GM21825 (cell line): ENCODE measurements around the gene NCF4.

Experiments
- ATAC-seq: cut with Tn5 transposase; IDR thresholded peaks from one replicate; pipeline ENCODE4 v1.9.1; 2021; ENCODE audit warnings: mild to moderate bottlenecking, moderate library complexity; ENCODE audit not compliant: unreplicated experiment

NCF4 gene

GRCh38 chr22:36835903-36836302 lies 24.9 kb upstream of the NCF4 start:
- no peak for ATAC-seq

DNA sequence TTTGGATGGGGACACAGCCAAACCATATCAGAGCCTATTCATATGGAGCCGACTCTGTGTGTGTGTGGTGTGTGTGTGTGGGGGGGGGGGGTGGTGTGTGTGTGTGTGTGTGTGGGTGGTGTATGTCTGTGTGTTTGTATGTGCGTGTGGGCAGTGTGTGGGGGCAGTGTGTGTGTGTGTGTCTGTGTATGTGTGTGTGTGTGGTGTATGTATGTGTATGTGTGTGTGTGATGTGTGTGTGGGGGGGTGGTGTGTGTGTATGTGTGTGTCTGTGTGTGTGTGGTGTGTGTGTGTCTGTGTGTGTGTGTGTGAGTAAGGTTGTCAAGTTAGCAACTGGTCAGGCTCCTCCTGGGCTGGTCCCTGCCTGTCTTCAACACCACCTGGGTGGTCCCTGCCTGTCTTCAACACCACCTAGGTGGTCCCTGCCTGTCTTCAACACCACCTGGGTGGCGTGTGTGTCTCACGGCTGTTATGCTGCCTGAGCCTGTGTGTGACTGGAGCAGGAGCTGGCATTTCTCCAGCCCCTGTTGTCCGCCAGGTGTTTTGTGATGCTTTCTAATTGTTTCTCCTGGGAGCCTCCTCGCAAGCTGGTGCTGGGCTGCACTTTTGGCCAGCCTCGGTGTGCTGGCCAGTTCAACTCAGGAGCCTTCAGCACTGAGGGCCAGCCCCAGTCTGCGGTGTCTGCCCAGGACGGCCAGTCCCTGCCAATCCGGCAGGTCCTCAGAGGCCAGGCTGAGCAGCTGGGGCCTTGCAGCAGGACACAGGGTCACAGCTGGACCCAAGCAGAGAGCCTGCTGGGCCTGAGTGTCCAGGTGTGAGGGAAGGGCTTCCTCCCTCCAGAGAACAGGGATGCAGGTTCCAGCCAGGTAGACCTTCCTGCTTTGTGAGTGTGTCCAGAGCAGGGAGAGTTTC lies 22.4 kb upstream of the NCF4 start:
- no peak for ATAC-seq

GRCh38 chr22:36839356-36840073 lies 21.3 kb upstream of the NCF4 start:
- ATAC-seq: no peak

DNA sequence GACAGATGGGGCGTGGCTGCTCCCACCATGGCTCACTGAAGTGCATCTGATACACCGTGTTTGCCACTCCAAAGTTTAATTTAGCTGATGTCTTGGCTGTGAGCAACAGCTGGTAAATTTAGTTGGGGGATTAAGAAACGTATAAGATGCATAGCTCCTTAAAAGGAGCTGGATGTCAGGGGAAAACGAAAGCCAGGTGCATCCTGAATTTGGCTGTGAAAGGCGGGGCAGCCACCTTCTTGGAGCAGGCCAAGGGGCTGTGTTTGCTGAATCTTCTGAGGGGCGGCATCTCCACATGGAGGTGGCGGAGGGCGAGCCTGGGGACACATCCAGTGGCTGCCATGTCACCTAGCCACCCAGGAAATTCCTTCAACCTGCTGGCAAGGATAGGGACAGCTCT lies 20.7 kb upstream of the NCF4 start:
- no peak for ATAC-seq

DNA sequence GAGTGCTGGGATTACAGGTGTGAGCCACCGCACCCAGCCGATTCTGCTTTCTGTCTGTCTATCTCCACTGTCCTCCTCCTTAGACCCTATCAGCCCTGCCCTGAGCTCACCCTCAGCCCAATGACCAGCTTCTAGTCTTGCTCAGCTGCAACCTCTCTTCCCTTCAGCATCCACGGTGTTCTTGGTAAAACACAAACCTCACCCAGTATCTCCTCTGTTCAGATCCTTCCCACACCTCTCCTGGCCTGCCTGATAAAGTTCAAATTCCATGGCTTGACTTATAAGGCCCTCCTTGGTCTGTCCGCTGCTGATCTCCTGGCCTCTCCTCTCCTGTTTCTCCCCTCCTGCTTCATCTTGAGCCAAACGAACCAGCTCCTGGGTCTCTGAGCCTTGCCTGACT lies 14.5 kb upstream of the NCF4 start:
- ATAC-seq: no peak

GRCh38 chr22:36846949-36847348 lies 13.9 kb upstream of the NCF4 start:
- no peak for ATAC-seq

DNA sequence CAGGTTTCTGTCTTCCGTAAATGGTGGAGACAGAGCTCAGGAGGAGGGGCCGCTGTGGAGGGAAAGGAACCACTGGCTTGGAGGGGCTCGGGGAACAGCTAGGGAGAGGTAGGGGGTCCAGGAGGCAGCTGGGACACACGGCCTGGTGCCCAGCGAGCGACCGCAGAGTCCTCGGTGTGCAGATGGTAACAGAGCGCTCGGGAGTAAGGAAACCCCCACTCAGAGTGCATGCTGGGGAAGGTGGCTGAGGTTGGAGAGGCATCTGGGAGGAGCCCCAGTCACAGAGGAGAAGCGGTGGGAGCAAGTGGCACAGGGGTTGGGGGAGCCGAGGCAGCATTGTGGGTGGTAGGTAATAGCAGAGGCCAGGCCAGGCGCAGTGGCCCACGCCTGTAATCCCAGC lies 10.8 kb upstream of the NCF4 start:
- ATAC-seq: no peak

DNA sequence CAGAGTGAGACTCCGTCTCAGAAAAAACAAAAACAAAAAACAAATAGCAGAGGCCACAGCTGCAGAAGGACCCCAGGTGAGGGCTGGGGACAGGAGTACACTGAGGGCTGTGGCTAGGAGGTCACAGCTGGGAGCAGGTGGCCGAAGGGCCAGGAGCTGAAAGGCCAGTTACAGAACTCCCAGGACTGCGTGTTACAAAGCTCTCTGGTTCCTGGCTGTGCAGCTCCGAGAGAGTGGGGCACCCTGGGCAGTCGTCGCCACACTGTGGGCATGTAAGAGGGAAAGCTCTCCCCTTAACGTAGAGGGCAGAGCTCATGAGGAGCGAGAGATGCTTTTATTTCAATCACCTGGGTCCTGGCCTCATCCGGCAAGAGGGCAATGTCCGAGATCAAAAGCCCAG lies 10.1 kb upstream of the NCF4 start:
- no peak for ATAC-seq

GRCh38 chr22:36852056-36852973 lies 8.5 kb upstream of the NCF4 start:
- no peak for ATAC-seq

DNA sequence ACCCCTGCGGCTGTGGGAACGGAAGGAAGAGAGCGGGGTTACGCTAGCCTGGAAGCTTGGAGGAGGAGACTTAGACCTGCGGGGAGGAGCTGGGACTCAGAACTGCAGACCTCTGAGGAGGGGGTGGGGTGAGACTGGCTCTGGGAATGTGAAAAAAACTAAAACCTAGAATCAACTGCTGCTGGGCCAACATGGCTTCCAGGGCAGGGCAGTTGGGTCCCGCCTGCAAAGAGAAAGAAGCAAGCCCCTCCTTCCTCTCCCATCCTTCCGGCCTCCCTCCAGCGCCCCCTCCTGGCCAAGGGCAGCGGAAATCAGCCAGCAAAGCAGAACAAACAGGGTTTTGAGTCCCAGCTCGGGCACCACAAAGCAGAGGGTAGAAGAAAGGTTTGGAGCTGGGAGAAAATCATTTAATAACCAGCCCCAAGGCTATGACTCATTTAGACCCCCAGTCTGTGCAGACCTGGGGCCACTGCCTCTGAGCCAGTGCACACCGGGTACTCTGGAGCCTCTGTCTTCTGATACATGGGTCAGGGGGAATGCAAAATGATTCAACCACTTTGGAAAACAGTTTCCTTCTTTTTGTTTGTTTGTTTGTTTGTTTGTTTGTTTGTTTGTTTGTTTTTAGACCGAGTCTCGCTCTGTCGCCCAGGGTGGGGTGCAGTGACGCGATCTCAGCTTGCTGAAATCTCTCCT lies 7.3 kb upstream of the NCF4 start:
- ATAC-seq: no peak

- no peak for ATAC-seq
Measured at GRCh38 chr22:36855478-36855877, 5.3 kb upstream of the NCF4 start.

- ATAC-seq: no peak
Measured at GRCh38 chr22:36856121-36856791, 4.5 kb upstream of the NCF4 start.

DNA sequence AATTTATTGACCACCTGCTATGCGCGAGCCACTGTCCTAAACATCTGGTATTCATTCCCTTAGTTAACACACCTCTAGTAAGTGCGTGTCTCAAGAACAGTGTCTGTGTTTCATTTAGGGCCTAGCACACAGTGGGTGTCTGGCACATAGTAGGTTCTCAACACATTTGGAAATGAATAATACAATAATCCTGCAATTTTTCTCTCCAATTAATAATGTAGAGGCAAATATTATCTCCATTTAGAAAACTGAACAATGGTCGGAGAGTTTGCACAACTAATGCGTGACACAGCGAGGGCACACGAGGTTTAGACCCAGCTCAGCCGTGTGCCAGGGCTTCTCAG lies 4.0 kb upstream of the NCF4 start:
- no peak for ATAC-seq

GRCh38 chr22:36858156-36858555 lies 2.6 kb upstream of the NCF4 start:
- no peak for ATAC-seq

- no peak for ATAC-seq
Measured at GRCh38 chr22:36858966-36859365, 1.8 kb upstream of the NCF4 start.

GRCh38 chr22:36860017-36860416 lies 789 bp upstream of the NCF4 start:
- no peak for ATAC-seq

GRCh38 chr22:36860438-36860820 lies 377 bp upstream of the NCF4 start:
- no peak for ATAC-seq

GRCh38 chr22:36862251-36863242 lies 1.7 kb downstream of the NCF4 start:
- ATAC-seq: no peak

GRCh38 chr22:36863281-36863680 lies 2.5 kb downstream of the NCF4 start:
- no peak for ATAC-seq
